Right atrium auricular region (tissue), 2 donors: Measurements from ENCODE around the gene B3GNT8. TPM values are rescaled to one million over a fixed set of nuclear protein-coding genes. Genes with fewer than 3 reads are reported as not detected.

Experiments used
- DNase-seq: peaks from one replicate; pipeline ENCODE4 v3.0.0-alpha.2; 2019; ENCODE audit warnings: low spot score
- H3K27ac ChIP-seq, 2 donors: fragments of 200-600 bp; sonication (generic); 1 replicate in 1 of 2; 2 replicates in 1 of 2; pipeline ENCODE4 v1.5.1; 2016 to 2019
- H3K27me3 ChIP-seq, 2 donors: fragments of 200-600 bp; sonication (generic); one replicate each; pipeline versions ENCODE4 v1.5.1 to v1.6.0; 2017 to 2019
- H3K36me3 ChIP-seq: fragments of 200-600 bp; sonication (generic); one replicate; pipeline ENCODE4 v1.5.1; 2016
- H3K4me1 ChIP-seq, 2 donors: fragments of 200-600 bp; sonication (generic); one replicate each; pipeline versions ENCODE4 v1.5.1 to v1.6.0; 2017 to 2019
- H3K4me3 ChIP-seq, 2 donors: fragments of 200-600 bp; sonication (generic); 1 replicate in 1 of 2; 2 replicates in 1 of 2; pipeline ENCODE4 v1.5.1; 2017 to 2019; ENCODE audit warnings: mild to moderate bottlenecking in 1 of 2, moderate library complexity in 1 of 2
- H3K9me3 ChIP-seq, 2 donors: fragments of 200-600 bp; sonication (generic); one replicate each; pipeline ENCODE4 v1.5.1; 2019
- CTCF ChIP-seq, 2 donors: fragments of 200-600 bp; sonication (generic); IDR thresholded peaks; one replicate each; pipeline ENCODE4 v1.5.1; 2019; ENCODE audit warnings: antibody characterized with exemption in 2 of 2
- total RNA-seq, 2 donors: library from RNA; depleted of rRNA; stranded (reverse); fragments of >200 nt; gene quantifications; one replicate each; pipeline ENCODE4 v1.1.0, GENCODE V29; 2016

B3GNT8 gene
- total RNA-seq, 2 donors from 2014 or later, result 1.9 to 4.5 TPM

- no peak for TF ChIP-seq CTCF (IDR thresholded peaks at IDR 0.05)
- H3K4me1 ChIP-seq, result peaks cover 0 to 33% of the 10 kb centered on the region in 2 donors
- no peaks in the 10 kb centered on the region for H3K27me3 ChIP-seq
- H3K36me3 ChIP-seq, result peaks cover 68% of the 10 kb centered on the region
- H3K4me3 ChIP-seq, result no peak overlapping the region
- no peaks in the 10 kb centered on the region for H3K9me3 ChIP-seq
- no peak overlapping the region for H3K27ac ChIP-seq
- DNase-seq, result no peak
Observed at GRCh38 chr19:41421973-41422372, 5.2 kb downstream of the B3GNT8 start.

DNA sequence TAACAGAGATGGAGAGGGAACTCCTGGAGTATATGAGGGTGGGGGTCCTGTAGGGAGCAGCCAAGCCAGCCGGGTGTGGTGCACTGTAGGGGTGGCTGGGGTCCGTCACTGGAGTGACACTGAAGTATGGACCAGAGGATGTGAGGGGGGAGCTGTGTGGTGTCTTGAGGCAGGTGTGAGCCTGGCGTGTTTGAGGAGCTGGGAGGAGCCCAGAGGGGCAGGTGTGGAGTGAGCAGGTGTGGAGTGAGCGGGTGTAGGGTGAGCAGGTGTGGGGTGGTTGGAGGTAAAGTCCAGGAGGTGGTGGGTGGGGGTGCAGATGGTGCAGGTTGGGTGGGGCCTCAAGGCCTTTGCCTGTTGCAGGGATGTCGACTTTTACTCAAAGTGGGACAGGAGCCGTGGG is 5.9 kb downstream of the B3GNT8 start:
- Histone ChIP-seq H3K27me3 (no peaks in the 10 kb centered on the region), H3K27ac (no peak overlapping the region), H3K4me3 (no peak overlapping the region), H3K4me1 (peaks cover 0 to 26% of the 10 kb centered on the region in 2 donors), H3K36me3 (peaks cover 74% of the 10 kb centered on the region), H3K9me3 (no peaks in the 10 kb centered on the region)
- no peak for DNase-seq
- TF ChIP-seq CTCF (IDR thresholded peaks at IDR 0.05), result no peak

GRCh38 chr19:41420101-41420880 is 6.9 kb downstream of the B3GNT8 start:
- Histone ChIP-seq H3K27ac (no peak overlapping the region), H3K27me3 (no peaks in the 10 kb centered on the region), H3K9me3 (no peaks in the 10 kb centered on the region), H3K4me3 (no peak overlapping the region), H3K36me3 (peaks cover 72% of the 10 kb centered on the region), H3K4me1 (peaks cover 0 to 16% of the 10 kb centered on the region in 2 donors)
- no peak for TF ChIP-seq CTCF (IDR thresholded peaks at IDR 0.05)
- DNase-seq, result no peak

DNA sequence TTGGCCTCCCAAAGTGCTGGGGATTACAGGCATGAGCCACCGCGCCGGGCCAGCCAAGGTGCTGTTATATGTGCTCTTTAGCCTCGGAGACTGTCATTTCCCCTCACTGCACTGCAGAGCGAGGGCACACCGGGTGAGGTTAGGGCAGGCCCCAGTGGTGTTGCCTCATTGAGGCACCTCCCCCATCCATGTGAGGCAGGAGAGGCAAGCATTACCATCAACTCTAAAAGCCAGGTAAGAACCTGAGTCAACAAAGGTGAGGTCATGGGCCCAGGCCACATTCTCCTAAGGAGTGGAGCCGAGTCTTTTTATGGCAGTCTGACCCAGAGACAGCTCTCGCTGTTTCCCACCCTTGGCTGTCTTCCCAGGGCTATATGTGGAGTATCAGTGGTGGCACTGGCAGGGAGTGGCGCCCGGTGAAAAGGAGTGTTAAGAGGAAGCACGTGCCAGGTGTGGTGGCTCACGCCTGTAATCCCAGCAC is 10.9 kb downstream of the B3GNT8 start:
- TF ChIP-seq CTCF (IDR thresholded peaks at IDR 0.05), result no peak
- Histone ChIP-seq H3K27me3 (no peaks in the 10 kb centered on the region), H3K36me3 (peaks cover 65% of the 10 kb centered on the region), H3K27ac (no peak overlapping the region), H3K4me1 (peaks cover 0 to 16% of the 10 kb centered on the region in 2 donors), H3K9me3 (no peaks in the 10 kb centered on the region), H3K4me3 (no peak overlapping the region)
- no peak for DNase-seq

GRCh38 chr19:41415154-41415571 is 12.0 kb downstream of the B3GNT8 start:
- Histone ChIP-seq H3K27me3 (no peaks in the 10 kb centered on the region), H3K9me3 (no peaks in the 10 kb centered on the region), H3K36me3 (peaks cover 62% of the 10 kb centered on the region), H3K4me1 (peaks cover 0 to 20% of the 10 kb centered on the region in 2 donors), H3K27ac (no peak overlapping the region), H3K4me3 (no peak overlapping the region)
- no peak for TF ChIP-seq CTCF (IDR thresholded peaks at IDR 0.05)
- no peak for DNase-seq
